ENCODE results near the gene GIT1. TPM values are rescaled to one million over a fixed set of nuclear protein-coding genes. Genes with fewer than 3 reads are reported as not detected.

The GIT1 gene
- total and polyA plus RNA-seq, 9 of the 15 experiments (the other 6 are each of a cell fraction or from before 2014, with no cell fraction given): 0.35 to 35.3 (median 17.1) TPM

DNA sequence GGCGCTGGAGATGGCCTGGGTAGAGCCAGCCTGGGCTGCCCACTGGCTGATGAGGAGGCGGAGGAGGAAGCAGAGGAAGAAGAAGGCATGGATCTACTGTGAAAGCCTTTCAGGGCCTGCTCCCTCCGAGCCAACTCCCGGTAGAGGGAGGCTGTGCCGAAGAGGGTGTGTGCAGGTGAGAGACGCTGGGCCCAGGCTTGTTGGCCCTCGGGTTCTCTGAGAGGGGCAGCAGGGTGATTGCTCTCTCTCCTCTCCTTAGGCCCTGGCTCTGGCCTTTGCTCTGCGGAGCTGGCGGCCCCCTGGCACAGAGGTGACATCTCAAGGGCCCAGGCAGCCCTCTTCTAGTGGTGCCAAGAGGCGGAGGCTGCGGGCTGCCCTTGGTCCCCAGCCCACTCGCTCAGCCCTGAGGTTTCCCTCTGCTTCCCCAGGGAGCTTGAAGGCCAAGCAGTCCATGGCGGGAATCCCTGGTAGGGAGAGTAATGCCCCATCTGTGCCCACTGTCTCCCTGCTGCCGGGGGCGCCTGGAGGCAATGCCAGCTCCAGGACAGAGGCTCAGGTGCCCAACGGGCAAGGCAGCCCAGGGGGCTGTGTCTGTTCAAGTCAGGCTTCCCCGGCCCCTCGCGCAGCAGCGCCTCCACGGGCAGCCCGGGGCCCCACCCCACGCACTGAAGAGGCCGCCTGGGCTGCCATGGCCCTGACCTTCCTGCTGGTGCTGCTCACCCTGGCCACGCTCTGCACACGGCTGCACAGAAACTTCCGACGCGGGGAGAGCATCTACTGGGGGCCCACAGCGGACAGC, 17.4 kb downstream of the GIT1 start (continued):
- TF ChIP-seq ZNF512 (tag; IDR thresholded peaks at IDR 0.05): no peak
- peak; percentile 6; the same call in 1 of the 2 replicates for TF ChIP-seq HNRNPL (IDR thresholded peaks at IDR 0.05; ENCODE audit: low read depth, low read length)
- TF ChIP-seq MBD2 (IDR thresholded peaks at IDR 0.05; ENCODE audit: borderline replicate concordance, low read depth): no peak

DNA sequence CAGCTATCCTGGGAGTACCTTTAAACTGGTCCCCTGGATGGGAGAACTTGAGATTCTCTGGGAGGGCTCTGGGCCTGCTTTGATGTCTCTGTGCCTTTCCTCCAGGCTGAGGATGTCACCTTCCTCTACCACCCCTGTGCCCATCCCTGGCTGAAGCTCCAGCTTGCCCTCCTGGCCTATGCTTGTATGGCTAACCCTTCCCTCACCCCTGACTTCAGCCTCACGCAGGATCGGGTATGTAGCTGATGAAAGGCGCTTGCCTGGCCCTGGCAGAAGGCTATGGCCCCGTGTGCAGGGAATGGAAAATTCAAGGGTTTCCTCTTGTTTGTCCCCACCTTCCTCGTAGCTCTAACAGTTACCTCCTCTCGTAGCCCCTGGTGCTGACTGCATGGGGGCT, 18.0 kb downstream of the GIT1 start:
- no peak overlapping the region for H3K4me2 ChIP-seq (ENCODE audit: insufficient read depth, low read length)
- no peak overlapping the region for H2AFZ ChIP-seq (ENCODE audit: low read depth, low read length)
- FAIRE-seq (no peak), ATAC-seq (no peak), DNase-seq (ENCODE audit: extremely low read depth in 1 of 4, low spot score in 3 of 4) (no peak)
- in situ Hi-C loops (cut with MboI): no loop called here
- H3K79me2 ChIP-seq (ENCODE audit: control insufficient read depth, insufficient read depth, low read length): no peaks in the 10 kb centered on the region
- intact Hi-C loops (cut with micrococcal nuclease): no loop called here
- H3K9ac ChIP-seq (ENCODE audit: insufficient read depth in 1 of 2, low read depth in 2 of 2, low read length in 2 of 2): no peak overlapping the region
- H3K4me3 ChIP-seq: no peak overlapping the region
- H3K27me3 ChIP-seq (ENCODE audit: control insufficient read depth in 2 of 2, insufficient read depth in 2 of 2, low read length in 2 of 2): no peaks in the 10 kb centered on the region
- H3K9me1 ChIP-seq (ENCODE audit: control insufficient read depth, insufficient read depth, low read length): peaks cover 3% of the 10 kb centered on the region
- H3K27ac ChIP-seq (ENCODE audit: extremely low read depth, low read depth, low read length): no peak overlapping the region
- H3K9me3 ChIP-seq (replicated peaks; ENCODE audit: control insufficient read depth, insufficient read depth, low read depth, low read length): no peaks in the 10 kb centered on the region
- CTCF ChIA-PET (ENCODE audit: low intra/inter-chr PET ratio): no interaction called here
- no peaks in the 10 kb centered on the region for H4K20me1 ChIP-seq (replicated peaks; ENCODE audit: control insufficient read depth, insufficient read depth, low read length)
- POLR2A ChIA-PET: interaction anchor here (0.6 kb wide), 1 partner anchor 415 kb away, joined by 4 read pairs; no protein-coding TSS in a partner anchor
- peaks cover 32% of the 10 kb centered on the region; the same call in 2 of the 3 replicates for H3K36me3 ChIP-seq (ENCODE audit: control insufficient read depth, insufficient read depth, low read length)
- no TSS peak for BruUV-seq (replicated peaks)
- WGBS (ENCODE audit: insufficient coverage, low coverage, missing lambda C conversion rate): 79% methylated on average over 5 of the region's 6 CpGs
- H3K4me1 ChIP-seq (replicated peaks in 1 of 2; ENCODE audit: control insufficient read depth in 2 of 2, insufficient read depth in 2 of 2, low read length in 2 of 2): peaks cover 3 to 69% of the 10 kb centered on the region in 2 experiments; a peak in 4 of 5 replicates
- TF ChIP-seq NCOA4 (IDR thresholded peaks at IDR 0.05; ENCODE audit: partially characterized antibody) (no peak), ZNF511 (CRISPR knock-in tag; IDR thresholded peaks at IDR 0.05) (no peak), ADNP (tag; IDR thresholded peaks at IDR 0.05) (no peak), POU5F1 (IDR thresholded peaks at IDR 0.05; ENCODE audit: borderline replicate concordance, low read depth, low read length, partially characterized antibody) (no peak), KAT2B (IDR thresholded peaks at IDR 0.05; ENCODE audit: low read depth, low read length) (no peak), HNRNPLL (IDR thresholded peaks at IDR 0.05; ENCODE audit: low read depth, low read length, poor library complexity, severe bottlenecking) (no peak), FOXK1 (CRISPR knock-in tag; IDR thresholded peaks at IDR 0.05; ENCODE audit: borderline replicate concordance) (no peak), ZNF124 (CRISPR knock-in tag; IDR thresholded peaks at IDR 0.05) (no peak), TEAD4 (IDR thresholded peaks at IDR 0.05; ENCODE audit: low read length) (no peak), TEAD4 (CRISPR knock-in tag; IDR thresholded peaks at IDR 0.05; ENCODE audit: borderline replicate concordance) (no peak), MTF1 (CRISPR knock-in tag; IDR thresholded peaks at IDR 0.05; ENCODE audit: borderline replicate concordance) (no peak), TEAD2 (tag; IDR thresholded peaks at IDR 0.05) (no peak), PHB (CRISPR knock-in tag; IDR thresholded peaks at IDR 0.05) (no peak)
- TF ChIP-seq, protein P1, sequence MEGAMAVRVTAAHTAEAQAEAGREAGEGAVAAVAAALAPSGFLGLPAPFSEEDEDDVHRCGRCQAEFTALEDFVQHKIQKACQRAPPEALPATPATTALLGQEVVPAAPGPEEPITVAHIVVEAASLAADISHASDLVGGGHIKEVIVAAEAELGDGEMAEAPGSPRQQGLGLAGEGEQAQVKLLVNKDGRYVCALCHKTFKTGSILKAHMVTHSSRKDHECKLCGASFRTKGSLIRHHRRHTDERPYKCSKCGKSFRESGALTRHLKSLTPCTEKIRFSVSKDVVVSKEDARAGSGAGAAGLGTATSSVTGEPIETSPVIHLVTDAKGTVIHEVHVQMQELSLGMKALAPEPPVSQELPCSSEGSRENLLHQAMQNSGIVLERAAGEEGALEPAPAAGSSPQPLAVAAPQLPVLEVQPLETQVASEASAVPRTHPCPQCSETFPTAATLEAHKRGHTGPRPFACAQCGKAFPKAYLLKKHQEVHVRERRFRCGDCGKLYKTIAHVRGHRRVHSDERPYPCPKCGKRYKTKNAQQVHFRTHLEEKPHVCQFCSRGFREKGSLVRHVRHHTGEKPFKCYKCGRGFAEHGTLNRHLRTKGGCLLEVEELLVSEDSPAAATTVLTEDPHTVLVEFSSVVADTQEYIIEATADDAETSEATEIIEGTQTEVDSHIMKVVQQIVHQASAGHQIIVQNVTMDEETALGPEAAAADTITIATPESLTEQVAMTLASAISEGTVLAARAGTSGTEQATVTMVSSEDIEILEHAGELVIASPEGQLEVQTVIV (CRISPR knock-in tag; IDR thresholded peaks at IDR 0.05; ENCODE audit: borderline replicate concordance): no peak

All from K562 (cell line).